Motor neuron (in vitro differentiated cells): ENCODE results near the gene EHMT1. TPM values are rescaled to one million over a fixed set of nuclear protein-coding genes. Genes with fewer than 3 reads are reported as not detected.

Experiments used
- ATAC-seq, 8 experiments: fragments of 200-7000 bp; cut with Tn5 transposase; replicated peaks in 6 of 8; 2 replicates each; pipeline ENCODE4 v1.8.0; 2021; ENCODE audit warnings: mild to moderate bottlenecking in 8 of 8, moderate library complexity in 8 of 8
- H3K27ac ChIP-seq, 2 donors: fragments of 250-450 bp; sonication (Bioruptor Pico); 2 replicates each; pipeline ENCODE4 v1.9.0; 2021; ENCODE audit warnings: antibody characterized with exemption in 2 of 2, mild to moderate bottlenecking in 2 of 2, moderate library complexity in 1 of 2
- H3K4me1 ChIP-seq, 2 donors: fragments of 250-450 bp; sonication (Bioruptor Pico); replicated peaks in 1 of 2; 2 replicates each; pipeline ENCODE4 v1.6.1; 2021; ENCODE audit warnings: antibody characterized with exemption in 2 of 2, mild to moderate bottlenecking in 2 of 2, moderate library complexity in 1 of 2
- H3K4me3 ChIP-seq, 5 donors: fragments of 250-450 bp; sonication (Bioruptor Pico); 2 replicates each; pipeline ENCODE4 v1.9.0; 2021; ENCODE audit warnings: antibody characterized with exemption in 5 of 5, mild to moderate bottlenecking in 5 of 5, moderate library complexity in 4 of 5
- WGBS, 10 experiments: fragments of 450-650 bp; shearing (Covaris generic); methylation state at CpG; one replicate each; pipeline ENCODE4 v1.0.0; 2022; 5-methylcytosine and 5-hydroxymethylcytosine counted together
- in situ Hi-C, 9 experiments: fragments of 400-800 bp; cut with MboI; loops; one replicate each; pipeline ENCODE4 v1.15.0; 2021; ENCODE audit warnings: low sequenced_read_pairs in 9 of 9, low pct_unique_long_range_greater_than_20kb in 2 of 9; ENCODE audit not compliant: unreplicated experiment in 9 of 9
- total RNA-seq, 8 experiments: library from RNA; unstranded; fragments of 300-600 nt; gene quantifications; 2 replicates each; pipeline versions ENCODE4 v1.2.3 to v1.2.4, GENCODE V29; 2022

The EHMT1 gene
- 10 to 100 TPM; 25.0 to 90.6 (median 42.6) TPM for total RNA-seq

GRCh38 chr9:137618105-137619067, at the start of gene EHMT1:
Gene EHMT1, plus strand, starts transcription at chr9:137619005. Its CDS starts 24 bp downstream, at chr9:137619029.
- 0 to 20% (median 5%) methylated on average over 1 to 3 of the region's 94 CpGs; no CpG with 5 or more reads in 6 of the 10 experiments for WGBS, 10 experiments
- peaks cover 20 to 26% of the 10 kb centered on the region in 2 donors for H3K4me1 ChIP-seq
- H3K4me3 ChIP-seq, result peak within 1 kb of the TSS; percentile 60 to 99 (median 81)
- H3K27ac ChIP-seq, result peak within 1 kb of the TSS; percentile 80 to 93
- in situ Hi-C loops, result no loop called here
- ATAC-seq, result peak; percentile 64 to 85 (median 78)

GRCh38 chr9:137569609-137570203, 49.1 kb upstream of the EHMT1 start:
- WGBS, 10 experiments, result 100% methylated on average over 2 of the region's 5 CpGs; no CpG with 5 or more reads in 9 of the 10 experiments
- Histone ChIP-seq H3K4me3 (no peak overlapping the region), H3K27ac (no peak overlapping the region), H3K4me1 (no peaks in the 10 kb centered on the region)
- ATAC-seq, result peak in 2 of 8 experiments; percentile 3 to 9
- in situ Hi-C loops, result no loop called here

- no peak overlapping the region for H3K27ac ChIP-seq
- H3K4me1 ChIP-seq, result peaks cover 5 to 6% of the 10 kb centered on the region in 2 donors
- WGBS, 10 experiments, result 89 to 100% (median 100%) methylated on average over 1 to 3 of the region's 3 CpGs; no CpG with 5 or more reads in 2 of the 10 experiments
- in situ Hi-C loops, result no loop called here
- ATAC-seq, result no peak
- no peak overlapping the region for H3K4me3 ChIP-seq
These were observed 48.2 kb upstream of the EHMT1 start for GRCh38 chr9:137570566-137570965.

GRCh38 chr9:137574192-137574591, 44.6 kb upstream of the EHMT1 start:
- in situ Hi-C loops, result no loop called here
- no peak overlapping the region for H3K4me3 ChIP-seq
- ATAC-seq, result no peak
- no peak overlapping the region for H3K27ac ChIP-seq
- peaks cover 26 to 28% of the 10 kb centered on the region in 2 donors for H3K4me1 ChIP-seq
- WGBS, 10 experiments, result 60 to 100% (median 85%) methylated on average over 1 to 8 of the region's 10 CpGs; no CpG with 5 or more reads in 2 of the 10 experiments

GRCh38 chr9:137575364-137575715, 43.5 kb upstream of the EHMT1 start:
- WGBS, 10 experiments, result 2 to 100% (median 70%) methylated on average over 1 to 9 of the region's 9 CpGs; no CpG with 5 or more reads in 2 of the 10 experiments
- in situ Hi-C loops, result loop anchor here in 1 of 9 experiments (25.0 kb wide), 1 partner anchor 112 kb away; no protein-coding TSS in a partner anchor
- Histone ChIP-seq H3K4me1 (peaks cover 27 to 28% of the 10 kb centered on the region in 2 donors), H3K27ac (peak overlapping the region; percentile 49 to 67), H3K4me3 (peak overlapping the region in 1 of 5 donors; percentile 10)
- ATAC-seq, result peak; percentile 29 to 73 (median 68)

- H3K4me1 ChIP-seq, result peaks cover 27 to 28% of the 10 kb centered on the region in 2 donors
- WGBS, 10 experiments, result 68 to 82% (median 79%) methylated on average over 1 to 3 of the region's 12 CpGs; no CpG with 5 or more reads in 5 of the 10 experiments
- H3K4me3 ChIP-seq, result peak overlapping the region in 1 of 5 donors; percentile 10
- ATAC-seq, result peak in 1 of 8 experiments; percentile 0
- H3K27ac ChIP-seq, result peak overlapping the region; percentile 27 to 49
- in situ Hi-C loops, result loop anchor here in 1 of 9 experiments (25.0 kb wide), 1 partner anchor 111 kb away; no protein-coding TSS in a partner anchor
These were observed 42.9 kb upstream of the EHMT1 start for GRCh38 chr9:137575716-137576411.

GRCh38 chr9:137578518-137579258, 40.1 kb upstream of the EHMT1 start, which contains the start of gene DPH7:
Gene DPH7, minus strand, starts transcription at chr9:137578925. Its CDS starts 148 bp downstream, at chr9:137578777.
- peak within 1 kb of the TSS; percentile 92 to 98 for H3K27ac ChIP-seq
- 0 to 13% (median 3%) methylated on average over 4 to 15 of the region's 82 CpGs; no CpG with 5 or more reads in 5 of the 10 experiments for WGBS, 10 experiments
- peak; percentile 87 to 96 (median 88) for ATAC-seq
- in situ Hi-C loops, result loop anchor here in 1 of 9 experiments (25.0 kb wide), 1 partner anchor 109 kb away; no protein-coding TSS in a partner anchor
- H3K4me1 ChIP-seq, result peaks cover 27 to 28% of the 10 kb centered on the region in 2 donors
- peak within 1 kb of the TSS; percentile 86 to 98 (median 97) for H3K4me3 ChIP-seq

- in situ Hi-C loops, result loop anchor here in 1 of 9 experiments (25.0 kb wide), 1 partner anchor 108 kb away; no protein-coding TSS in a partner anchor
- WGBS, 10 experiments, result 6 to 71% (median 20%) methylated on average over 3 to 14 of the region's 19 CpGs; no CpG with 5 or more reads in 7 of the 10 experiments
- peaks cover 27 to 28% of the 10 kb centered on the region in 2 donors for H3K4me1 ChIP-seq
- peak overlapping the region; percentile 86 to 98 (median 97) for H3K4me3 ChIP-seq
- H3K27ac ChIP-seq, result peak overlapping the region in 1 of 2 donors; percentile 98
- peak in 1 of 8 experiments; percentile 21 for ATAC-seq
These were observed 39.6 kb upstream of the EHMT1 start for GRCh38 chr9:137579259-137579604.

GRCh38 chr9:137580209-137580953, 38.4 kb upstream of the EHMT1 start:
- H3K27ac ChIP-seq, result no peak overlapping the region

GRCh38 chr9:137580954-137581322, 37.9 kb upstream of the EHMT1 start:
- no peak for ATAC-seq
- H3K27ac ChIP-seq, result no peak overlapping the region
- 80 to 100% (median 92%) methylated on average over 1 to 3 of the region's 4 CpGs; no CpG with 5 or more reads in 6 of the 10 experiments for WGBS, 10 experiments
- in situ Hi-C loops, result loop anchor here in 1 of 9 experiments (25.0 kb wide), 1 partner anchor 106 kb away; no protein-coding TSS in a partner anchor
- no peak overlapping the region for H3K4me3 ChIP-seq
- H3K4me1 ChIP-seq, result peaks cover 18 to 22% of the 10 kb centered on the region in 2 donors

More at GRCh38 chr9:137580209-137580953, 38.4 kb upstream of the EHMT1 start:
- 84 to 100% (median 87%) methylated on average over 1 to 6 of the region's 23 CpGs; no CpG with 5 or more reads in 5 of the 10 experiments for WGBS, 10 experiments
- no peak overlapping the region for H3K4me3 ChIP-seq
- ATAC-seq, result no peak
- peaks cover 22 to 24% of the 10 kb centered on the region in 2 donors for H3K4me1 ChIP-seq
- in situ Hi-C loops, result loop anchor here in 1 of 9 experiments (25.0 kb wide), 1 partner anchor 107 kb away; no protein-coding TSS in a partner anchor
